Measurements from ENCODE around the gene ATP13A3. TPM values are rescaled to one million over a fixed set of nuclear protein-coding genes. Genes with fewer than 3 reads are reported as not detected.

The ATP13A3 gene
- total RNA-seq, 4 donors from 2014 or later, result 55.6 to 166 (median 94.7) TPM

GRCh38 chr3:194399166-194399565, 87.6 kb downstream of the ATP13A3 start, which contains the start of gene GP5:
Gene GP5 (minus strand): TSS chr3:194399266. CDS start chr3:194398282, 984 bp downstream.
- Histone ChIP-seq H3K36me3 (peaks cover 0 to 2% (median 0%) of the 10 kb centered on the region in 3 donors), H3K4me3 (peak within 1 kb of the TSS in 3 of 4 donors; percentile 24 to 56 (median 38)), H3K4me1 (peaks cover 15 to 34% (median 23%) of the 10 kb centered on the region in 3 donors), H3K9me3 (no peaks in the 10 kb centered on the region), H3K27me3 (peaks cover 0 to 53% (median 1%) of the 10 kb centered on the region in 4 donors), H3K27ac (no peak within 1 kb of the TSS)
- TF ChIP-seq, protein P1, sequence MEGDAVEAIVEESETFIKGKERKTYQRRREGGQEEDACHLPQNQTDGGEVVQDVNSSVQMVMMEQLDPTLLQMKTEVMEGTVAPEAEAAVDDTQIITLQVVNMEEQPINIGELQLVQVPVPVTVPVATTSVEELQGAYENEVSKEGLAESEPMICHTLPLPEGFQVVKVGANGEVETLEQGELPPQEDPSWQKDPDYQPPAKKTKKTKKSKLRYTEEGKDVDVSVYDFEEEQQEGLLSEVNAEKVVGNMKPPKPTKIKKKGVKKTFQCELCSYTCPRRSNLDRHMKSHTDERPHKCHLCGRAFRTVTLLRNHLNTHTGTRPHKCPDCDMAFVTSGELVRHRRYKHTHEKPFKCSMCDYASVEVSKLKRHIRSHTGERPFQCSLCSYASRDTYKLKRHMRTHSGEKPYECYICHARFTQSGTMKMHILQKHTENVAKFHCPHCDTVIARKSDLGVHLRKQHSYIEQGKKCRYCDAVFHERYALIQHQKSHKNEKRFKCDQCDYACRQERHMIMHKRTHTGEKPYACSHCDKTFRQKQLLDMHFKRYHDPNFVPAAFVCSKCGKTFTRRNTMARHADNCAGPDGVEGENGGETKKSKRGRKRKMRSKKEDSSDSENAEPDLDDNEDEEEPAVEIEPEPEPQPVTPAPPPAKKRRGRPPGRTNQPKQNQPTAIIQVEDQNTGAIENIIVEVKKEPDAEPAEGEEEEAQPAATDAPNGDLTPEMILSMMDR (IDR thresholded peaks at IDR 0.05), result no peak
- no peak for TF ChIP-seq POLR2A (IDR thresholded peaks at IDR 0.05)
- DNase-seq, result no peak
- intact Hi-C loops (cut with DNase I), result no loop called here
- WGBS, 2 donors, result 50 to 62% methylated on average over 2 of the region's 2 CpGs

DNA sequence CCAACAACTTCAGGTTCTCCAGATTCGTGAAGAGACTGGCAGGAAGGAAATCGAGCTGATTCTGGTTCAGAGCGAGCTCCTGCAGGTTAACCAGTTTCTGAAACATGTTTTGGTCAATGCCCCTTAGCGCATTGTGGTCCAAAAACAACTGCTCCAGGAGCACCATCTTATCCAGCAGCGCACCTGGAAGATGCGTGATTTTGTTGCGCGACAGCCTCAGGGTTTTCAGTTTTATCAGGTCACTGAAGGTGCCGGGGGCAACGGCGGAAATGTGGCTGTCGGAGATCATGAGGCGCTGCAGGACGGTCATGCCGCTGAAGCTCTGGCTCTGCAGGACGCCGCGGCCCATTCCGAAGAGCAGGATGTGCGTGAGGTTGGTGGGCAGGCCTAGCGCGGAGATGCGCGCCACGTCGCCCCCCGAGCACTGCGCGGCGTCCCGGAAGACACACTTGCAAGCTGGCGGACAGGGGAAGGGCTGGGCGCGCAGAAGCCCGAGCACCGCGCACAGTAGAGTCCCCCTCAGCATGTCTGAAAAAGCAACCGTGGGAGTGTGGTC, 89.0 kb downstream of the ATP13A3 start:
- Histone ChIP-seq H3K9me3 (no peaks in the 10 kb centered on the region), H3K4me3 (peak overlapping the region in 3 of 4 donors; percentile 24 to 56 (median 38)), H3K27me3 (peaks cover 0 to 55% (median 1%) of the 10 kb centered on the region in 4 donors), H3K27ac (no peak overlapping the region), H3K36me3 (no peaks in the 10 kb centered on the region), H3K4me1 (peaks cover 15 to 34% (median 23%) of the 10 kb centered on the region in 3 donors)
- no peak for TF ChIP-seq POLR2A (IDR thresholded peaks at IDR 0.05)
- 26 to 50% methylated on average over 6 to 13 of the region's 38 CpGs for WGBS, 2 donors
- intact Hi-C loops (cut with DNase I), result no loop called here
- DNase-seq, result no peak

GRCh38 chr3:194396859-194397756, 89.7 kb downstream of the ATP13A3 start:
- H3K27ac ChIP-seq, result peak overlapping the region in 2 of 4 donors; percentile 15 to 48
- H3K27me3 ChIP-seq, result peaks cover 0 to 60% (median 1%) of the 10 kb centered on the region in 4 donors
- DNase-seq, result no peak

GRCh38 chr3:194396539-194396858, 90.3 kb downstream of the ATP13A3 start:
- peak overlapping the region; percentile 14 to 56 (median 31) for H3K4me3 ChIP-seq
- H3K36me3 ChIP-seq, result no peaks in the 10 kb centered on the region
- WGBS, 2 donors, result 12 to 15% methylated on average over 4 to 7 of the region's 13 CpGs
- intact Hi-C loops (cut with DNase I), result no loop called here
- peaks cover 0 to 2% (median 0%) of the 10 kb centered on the region in 3 donors for H3K9me3 ChIP-seq
- TF ChIP-seq, protein P1 (IDR thresholded peaks at IDR 0.05), result no peak
- no peak for TF ChIP-seq POLR2A (IDR thresholded peaks at IDR 0.05)
- peak overlapping the region in 2 of 4 donors; percentile 15 to 48 for H3K27ac ChIP-seq
- peaks cover 15 to 34% (median 23%) of the 10 kb centered on the region in 3 donors for H3K4me1 ChIP-seq
- no peak for DNase-seq
- peaks cover 0 to 62% (median 1%) of the 10 kb centered on the region in 4 donors for H3K27me3 ChIP-seq

More at GRCh38 chr3:194396859-194397756, 89.7 kb downstream of the ATP13A3 start:
- 9% methylated on average over 23 of the region's 73 CpGs; no CpG with 5 or more reads in 1 of the 2 donors for WGBS, 2 donors
- H3K4me3 ChIP-seq, result peak overlapping the region; percentile 14 to 56 (median 31)
- no peaks in the 10 kb centered on the region for H3K9me3 ChIP-seq
- H3K4me1 ChIP-seq, result peaks cover 15 to 34% (median 23%) of the 10 kb centered on the region in 3 donors
- TF ChIP-seq, protein P1 (IDR thresholded peaks at IDR 0.05), result no peak
- TF ChIP-seq POLR2A (IDR thresholded peaks at IDR 0.05), result no peak
- no peaks in the 10 kb centered on the region for H3K36me3 ChIP-seq
- intact Hi-C loops (cut with DNase I), result no loop called here

- no peaks in the 10 kb centered on the region for H3K36me3 ChIP-seq
- no peak for DNase-seq
- 40 to 51% methylated on average over 15 to 16 of the region's 26 CpGs for WGBS, 2 donors
- peaks cover 15 to 34% (median 23%) of the 10 kb centered on the region in 3 donors for H3K4me1 ChIP-seq
- TF ChIP-seq POLR2A (IDR thresholded peaks at IDR 0.05), result no peak
- TF ChIP-seq, protein P1 (IDR thresholded peaks at IDR 0.05), result no peak
- peak overlapping the region in 3 of 4 donors; percentile 24 to 56 (median 38) for H3K4me3 ChIP-seq
- peak overlapping the region in 2 of 4 donors; percentile 15 to 48 for H3K27ac ChIP-seq
- intact Hi-C loops (cut with DNase I), result no loop called here
- H3K9me3 ChIP-seq, result peaks cover 0 to 7% (median 0%) of the 10 kb centered on the region in 3 donors
- peaks cover 0 to 63% (median 1%) of the 10 kb centered on the region in 4 donors for H3K27me3 ChIP-seq
These were observed 90.8 kb downstream of the ATP13A3 start for GRCh38 chr3:194395778-194396538.

All from esophagus squamous epithelium (tissue), 5 donors.